Measurements from ENCODE around the gene TNFRSF18. TPM values are rescaled to one million over a fixed set of nuclear protein-coding genes. Genes with fewer than 3 reads are reported as not detected.

TNFRSF18 gene
- total and polyA plus RNA-seq, 10 of the 15 experiments (the other 5 are each of a cell fraction or from before 2014, with no cell fraction given) = 0.18 to 7.5 (median 1.5) TPM; not detected in 1

DNA sequence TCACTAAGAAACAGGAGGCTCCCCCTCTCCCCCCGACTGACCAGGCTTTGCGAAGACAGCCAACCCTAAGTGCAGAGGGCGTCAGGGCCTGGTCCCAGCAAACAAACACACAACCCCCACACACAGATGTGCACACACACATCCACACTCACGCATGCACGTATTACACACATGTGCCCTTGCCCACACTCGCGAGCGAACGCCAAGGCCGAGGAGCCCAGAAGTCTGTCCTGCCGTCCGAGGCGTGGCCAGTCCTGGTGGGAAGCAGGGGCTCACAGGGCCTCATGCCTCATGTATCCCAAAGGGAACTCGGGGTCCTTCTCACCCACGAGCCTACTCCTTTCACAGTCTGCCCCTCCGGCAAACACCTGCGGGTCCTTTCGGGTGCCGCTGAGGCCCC is 23.4 kb upstream of the TNFRSF18 start (continued):
- TF ChIP-seq, protein P1, sequence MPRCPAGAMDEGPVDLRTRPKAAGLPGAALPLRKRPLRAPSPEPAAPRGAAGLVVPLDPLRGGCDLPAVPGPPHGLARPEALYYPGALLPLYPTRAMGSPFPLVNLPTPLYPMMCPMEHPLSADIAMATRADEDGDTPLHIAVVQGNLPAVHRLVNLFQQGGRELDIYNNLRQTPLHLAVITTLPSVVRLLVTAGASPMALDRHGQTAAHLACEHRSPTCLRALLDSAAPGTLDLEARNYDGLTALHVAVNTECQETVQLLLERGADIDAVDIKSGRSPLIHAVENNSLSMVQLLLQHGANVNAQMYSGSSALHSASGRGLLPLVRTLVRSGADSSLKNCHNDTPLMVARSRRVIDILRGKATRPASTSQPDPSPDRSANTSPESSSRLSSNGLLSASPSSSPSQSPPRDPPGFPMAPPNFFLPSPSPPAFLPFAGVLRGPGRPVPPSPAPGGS (IDR thresholded peaks at IDR 0.05; ENCODE audit: borderline replicate concordance, insufficient read depth, low read depth, low read length, poor library complexity, severe bottlenecking) = peak; percentile 97
- TF ChIP-seq EGR1 (IDR thresholded peaks at IDR 0.05; ENCODE audit: borderline replicate concordance in 1 of 2, low read depth in 2 of 2, low read length in 2 of 2) (no peak), RAD51 (IDR thresholded peaks at IDR 0.05) (no peak), RAD21 (IDR thresholded peaks at IDR 0.05; ENCODE audit: insufficient read depth, low read depth, low read length) (no peak), POLR2A (IDR thresholded peaks at IDR 0.05; ENCODE audit: low read depth, low read length) (peak; percentile 28; the same call in 1 of the 2 replicates), IRF4 (IDR thresholded peaks at IDR 0.05; ENCODE audit: low read depth, low read length) (no peak), LARP7 (IDR thresholded peaks at IDR 0.05) (no peak)

DNA sequence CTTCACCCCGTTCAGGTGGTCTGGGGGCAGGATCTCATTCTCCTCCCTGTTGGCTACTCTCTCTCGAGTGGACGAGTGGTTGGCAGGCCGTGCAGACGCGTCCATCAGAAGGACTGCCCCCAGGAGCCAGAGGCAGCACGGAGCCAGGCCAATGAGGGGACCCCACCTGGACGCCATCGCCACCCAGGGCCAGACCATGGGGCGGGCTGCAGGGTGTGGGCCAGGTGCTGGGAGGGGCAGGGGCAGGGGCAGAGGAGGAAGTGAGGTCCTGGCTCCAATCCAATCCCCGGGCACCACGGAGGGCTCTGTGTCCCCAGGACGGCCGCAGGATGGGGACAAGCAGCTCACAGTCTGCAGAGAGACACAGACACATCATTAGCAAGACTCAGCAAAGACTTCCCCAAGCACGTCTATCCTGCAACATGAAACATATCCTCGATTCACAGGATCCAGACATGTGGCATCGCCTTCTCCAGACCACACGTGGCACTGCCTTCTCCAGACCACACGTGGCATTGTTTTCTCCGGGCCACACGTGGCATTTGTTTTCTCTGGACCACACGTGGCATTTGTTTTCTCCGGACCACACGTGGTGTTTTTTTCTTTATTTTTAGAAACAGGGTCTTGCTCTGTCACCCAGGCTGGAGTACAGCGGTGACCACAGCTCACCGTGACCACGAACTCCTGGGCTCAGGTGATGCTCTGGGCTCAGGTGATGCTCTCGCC is 22.4 kb upstream of the TNFRSF18 start:
- CTCF ChIA-PET = interaction anchor here (1.0 kb wide), 1 partner anchor 22 kb away, joined by 3 read pairs; no protein-coding TSS in a partner anchor

More for the DNA sequence above, 22.4 kb upstream of the TNFRSF18 start:
- peaks cover 4 to 28% of the 10 kb centered on the region in 2 experiments; a peak in 3 of 4 replicates for H3K36me3 ChIP-seq (ENCODE audit: control insufficient read depth in 2 of 2, insufficient read depth in 2 of 2, low read length in 1 of 2)
- H3K9ac ChIP-seq (ENCODE audit: control insufficient read depth, insufficient read depth, low read length) = no peak overlapping the region
- in situ Hi-C loops (cut with MboI) (no loop called here), intact Hi-C loops (cut with micrococcal nuclease; ENCODE audit: unreplicated experiment) (no loop called here)
- H3K9me3 ChIP-seq (replicated peaks; ENCODE audit: control insufficient read depth, insufficient read depth, low read length) = no peaks in the 10 kb centered on the region; the same call in 2 of the 3 replicates
- TF ChIP-seq, protein P1 (IDR thresholded peaks at IDR 0.05; ENCODE audit: borderline replicate concordance, insufficient read depth, low read depth, low read length, poor library complexity, severe bottlenecking) = peak; percentile 55
- TF ChIP-seq SIN3A (IDR thresholded peaks at IDR 0.05; ENCODE audit: low read depth, low read length) (no peak), EGR1 (IDR thresholded peaks at IDR 0.05; ENCODE audit: borderline replicate concordance in 1 of 2, low read depth in 2 of 2, low read length in 2 of 2) (peak; percentile 35 to 40; a peak in 2 of 3 replicates)
- TF ChIP-seq, protein P2, sequence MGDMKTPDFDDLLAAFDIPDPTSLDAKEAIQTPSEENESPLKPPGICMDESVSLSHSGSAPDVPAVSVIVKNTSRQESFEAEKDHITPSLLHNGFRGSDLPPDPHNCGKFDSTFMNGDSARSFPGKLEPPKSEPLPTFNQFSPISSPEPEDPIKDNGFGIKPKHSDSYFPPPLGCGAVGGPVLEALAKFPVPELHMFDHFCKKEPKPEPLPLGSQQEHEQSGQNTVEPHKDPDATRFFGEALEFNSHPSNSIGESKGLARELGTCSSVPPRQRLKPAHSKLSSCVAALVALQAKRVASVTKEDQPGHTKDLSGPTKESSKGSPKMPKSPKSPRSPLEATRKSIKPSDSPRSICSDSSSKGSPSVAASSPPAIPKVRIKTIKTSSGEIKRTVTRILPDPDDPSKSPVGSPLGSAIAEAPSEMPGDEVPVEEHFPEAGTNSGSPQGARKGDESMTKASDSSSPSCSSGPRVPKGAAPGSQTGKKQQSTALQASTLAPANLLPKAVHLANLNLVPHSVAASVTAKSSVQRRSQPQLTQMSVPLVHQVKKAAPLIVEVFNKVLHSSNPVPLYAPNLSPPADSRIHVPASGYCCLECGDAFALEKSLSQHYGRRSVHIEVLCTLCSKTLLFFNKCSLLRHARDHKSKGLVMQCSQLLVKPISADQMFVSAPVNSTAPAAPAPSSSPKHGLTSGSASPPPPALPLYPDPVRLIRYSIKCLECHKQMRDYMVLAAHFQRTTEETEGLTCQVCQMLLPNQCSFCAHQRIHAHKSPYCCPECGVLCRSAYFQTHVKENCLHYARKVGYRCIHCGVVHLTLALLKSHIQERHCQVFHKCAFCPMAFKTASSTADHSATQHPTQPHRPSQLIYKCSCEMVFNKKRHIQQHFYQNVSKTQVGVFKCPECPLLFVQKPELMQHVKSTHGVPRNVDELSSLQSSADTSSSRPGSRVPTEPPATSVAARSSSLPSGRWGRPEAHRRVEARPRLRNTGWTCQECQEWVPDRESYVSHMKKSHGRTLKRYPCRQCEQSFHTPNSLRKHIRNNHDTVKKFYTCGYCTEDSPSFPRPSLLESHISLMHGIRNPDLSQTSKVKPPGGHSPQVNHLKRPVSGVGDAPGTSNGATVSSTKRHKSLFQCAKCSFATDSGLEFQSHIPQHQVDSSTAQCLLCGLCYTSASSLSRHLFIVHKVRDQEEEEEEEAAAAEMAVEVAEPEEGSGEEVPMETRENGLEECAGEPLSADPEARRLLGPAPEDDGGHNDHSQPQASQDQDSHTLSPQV (IDR thresholded peaks at IDR 0.05) = no peak
- H3K4me2 ChIP-seq (ENCODE audit: control insufficient read depth, insufficient read depth) = no peak overlapping the region; the same call in 1 of the 2 replicates
- ATAC-seq (no peak), FAIRE-seq (no peak), DNase-seq (ENCODE audit: low read depth, low spot score) (no peak)
- H4K20me1 ChIP-seq (ENCODE audit: control insufficient read depth, insufficient read depth) = no peaks in the 10 kb centered on the region
- no peak overlapping the region for H2AFZ ChIP-seq (ENCODE audit: control insufficient read depth, low read depth, low read length)
- peaks cover 4% of the 10 kb centered on the region for H3K4me1 ChIP-seq (ENCODE audit: control insufficient read depth, insufficient read depth, low read length)
- ChIA-PET RAD21 (ENCODE audit: unreplicated experiment) (no interaction called here), SMC1A (ENCODE audit: uncharacterized antibody, unreplicated experiment) (no interaction called here), POLR2A (interaction anchor here (1.0 kb wide), 1 partner anchor 13 kb away, joined by 3 read pairs; no protein-coding TSS in a partner anchor)
- no peaks in the 10 kb centered on the region for H3K27me3 ChIP-seq (replicated peaks in 1 of 2; ENCODE audit: control insufficient read depth in 2 of 2, insufficient read depth in 2 of 2, low read length in 1 of 2)
- 98% methylated on average over 28 of the region's 28 CpGs for WGBS (ENCODE audit: insufficient coverage, insufficient replicate concordance, low lambda C conversion rate, missing lambda C conversion rate)
- peaks cover 50% of the 10 kb centered on the region for H3K79me2 ChIP-seq (ENCODE audit: control insufficient read depth, insufficient read depth, low read length)
- H3K27ac ChIP-seq (ENCODE audit: control insufficient read depth, insufficient read depth) = no peak overlapping the region
- BruUV-seq (replicated peaks) = no TSS peak
- H3K4me3 ChIP-seq = no peak overlapping the region
